A549 (cell line): ENCODE measurements around the gene CHAD.

Source experiments
- CTCF ChIP-seq: fragments of >200 bp; sonication (Bioruptor Twin); formaldehyde crosslinking; IDR thresholded peaks from 3 replicates; pipeline ENCODE4 v1.5.1; 2016
- ELK1 ChIP-seq: fragments of 150-350 bp; IDR thresholded peaks from 2 replicates; pipeline ENCODE4 v1.6.1; 2014; ENCODE audit warnings: low read depth, mild to moderate bottlenecking, low read length
- NFE2L2 ChIP-seq: fragments of 150-350 bp; conservative IDR thresholded peaks from 2 replicates; pipeline ENCODE4 v1.6.1; 2014; ENCODE audit warnings: low read length
- POLR2A ChIP-seq: IDR thresholded peaks from 2 replicates; pipeline ENCODE4 v1.6.1; 2012; ENCODE audit warnings: mild to moderate bottlenecking, low read length
- TF ChIP-seq, protein P1 (sequence below): fragments of 200-600 bp; sonication (generic); IDR thresholded peaks from 2 replicates; pipeline ENCODE4 v1.6.1; 2016; ENCODE audit warnings: antibody characterized with exemption, mild to moderate bottlenecking, moderate library complexity

GRCh38 chr17:50484386-50485155 lies 15.9 kb upstream of the CHAD start:
- TF ChIP-seq POLR2A (no peak), CTCF (no peak), NFE2L2 (no peak), ELK1 (no peak)
- TF ChIP-seq, protein P1, sequence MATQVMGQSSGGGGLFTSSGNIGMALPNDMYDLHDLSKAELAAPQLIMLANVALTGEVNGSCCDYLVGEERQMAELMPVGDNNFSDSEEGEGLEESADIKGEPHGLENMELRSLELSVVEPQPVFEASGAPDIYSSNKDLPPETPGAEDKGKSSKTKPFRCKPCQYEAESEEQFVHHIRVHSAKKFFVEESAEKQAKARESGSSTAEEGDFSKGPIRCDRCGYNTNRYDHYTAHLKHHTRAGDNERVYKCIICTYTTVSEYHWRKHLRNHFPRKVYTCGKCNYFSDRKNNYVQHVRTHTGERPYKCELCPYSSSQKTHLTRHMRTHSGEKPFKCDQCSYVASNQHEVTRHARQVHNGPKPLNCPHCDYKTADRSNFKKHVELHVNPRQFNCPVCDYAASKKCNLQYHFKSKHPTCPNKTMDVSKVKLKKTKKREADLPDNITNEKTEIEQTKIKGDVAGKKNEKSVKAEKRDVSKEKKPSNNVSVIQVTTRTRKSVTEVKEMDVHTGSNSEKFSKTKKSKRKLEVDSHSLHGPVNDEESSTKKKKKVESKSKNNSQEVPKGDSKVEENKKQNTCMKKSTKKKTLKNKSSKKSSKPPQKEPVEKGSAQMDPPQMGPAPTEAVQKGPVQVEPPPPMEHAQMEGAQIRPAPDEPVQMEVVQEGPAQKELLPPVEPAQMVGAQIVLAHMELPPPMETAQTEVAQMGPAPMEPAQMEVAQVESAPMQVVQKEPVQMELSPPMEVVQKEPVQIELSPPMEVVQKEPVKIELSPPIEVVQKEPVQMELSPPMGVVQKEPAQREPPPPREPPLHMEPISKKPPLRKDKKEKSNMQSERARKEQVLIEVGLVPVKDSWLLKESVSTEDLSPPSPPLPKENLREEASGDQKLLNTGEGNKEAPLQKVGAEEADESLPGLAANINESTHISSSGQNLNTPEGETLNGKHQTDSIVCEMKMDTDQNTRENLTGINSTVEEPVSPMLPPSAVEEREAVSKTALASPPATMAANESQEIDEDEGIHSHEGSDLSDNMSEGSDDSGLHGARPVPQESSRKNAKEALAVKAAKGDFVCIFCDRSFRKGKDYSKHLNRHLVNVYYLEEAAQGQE: no peak
